ENCODE measurements around the gene DHCR7.

Gene DHCR7

DNA sequence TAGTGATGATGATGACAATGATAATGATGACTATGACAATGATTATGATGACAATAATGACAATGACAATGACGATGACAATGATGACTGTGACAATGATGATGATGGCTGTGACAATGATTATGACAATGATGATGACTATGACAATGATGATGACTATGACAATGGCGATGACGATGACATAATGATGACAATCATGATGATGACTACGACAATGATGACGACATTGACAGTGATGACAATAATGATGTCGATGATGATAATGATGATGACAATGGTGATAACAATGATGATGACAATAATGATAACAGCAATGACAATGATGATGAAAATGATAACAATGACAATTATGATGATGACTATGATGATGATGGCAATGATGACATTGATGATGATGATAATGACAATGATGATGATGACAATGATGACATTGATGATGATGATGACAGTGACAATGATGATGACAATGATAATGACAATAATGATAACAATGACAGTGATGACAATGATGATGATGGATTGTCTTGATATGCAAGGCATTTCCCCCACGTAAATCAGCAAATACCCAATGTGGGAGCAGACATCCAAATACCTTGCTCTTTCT is 37.7 kb downstream of the DHCR7 start:
- DNase-seq (ENCODE audit: low spot score): no peak

- no peak for DNase-seq (ENCODE audit: low spot score)
Measured at GRCh38 chr11:71408826-71409225, 39.4 kb downstream of the DHCR7 start.

DNA sequence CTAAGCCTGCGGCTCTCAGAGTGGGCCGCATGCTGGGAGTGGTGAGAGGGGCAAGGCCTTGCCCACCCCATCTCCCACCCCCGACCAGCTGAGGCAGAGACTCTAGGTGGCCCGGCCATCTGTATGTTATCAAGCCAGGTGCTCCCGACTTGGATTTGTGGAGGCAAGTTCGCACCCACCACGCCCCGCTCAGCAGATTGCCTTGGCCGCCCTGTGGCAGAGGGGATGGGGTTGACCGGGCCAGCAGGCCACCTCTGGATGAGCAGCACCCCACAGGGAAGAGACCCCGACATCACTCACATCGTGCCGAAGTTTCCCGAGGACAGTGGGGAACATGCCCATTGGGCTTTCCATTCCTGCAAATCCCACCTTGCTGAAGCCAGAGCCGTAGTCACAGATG is 40.8 kb downstream of the DHCR7 start:
- DNase-seq (ENCODE audit: low spot score): no peak

DNA sequence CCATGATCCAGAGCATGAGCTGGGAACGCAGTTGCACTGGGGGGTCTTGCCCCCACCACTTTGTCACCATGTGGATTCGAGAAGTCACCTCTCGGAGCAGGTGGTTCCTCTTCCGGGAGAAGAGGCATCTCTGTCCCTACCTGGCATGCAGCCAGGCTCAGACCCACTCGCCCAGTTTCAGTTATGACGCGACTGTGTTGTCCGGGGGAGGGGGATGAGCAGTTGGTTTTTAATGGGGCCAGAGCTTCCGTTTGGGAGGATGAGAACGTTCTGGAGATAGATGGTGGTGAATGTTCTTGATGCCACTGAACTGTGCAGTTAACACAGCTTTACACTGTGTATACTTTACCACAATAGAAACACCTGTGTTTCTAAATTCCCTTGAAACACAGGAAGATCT is 41.5 kb downstream of the DHCR7 start:
- DNase-seq (ENCODE audit: low spot score): no peak

DNA sequence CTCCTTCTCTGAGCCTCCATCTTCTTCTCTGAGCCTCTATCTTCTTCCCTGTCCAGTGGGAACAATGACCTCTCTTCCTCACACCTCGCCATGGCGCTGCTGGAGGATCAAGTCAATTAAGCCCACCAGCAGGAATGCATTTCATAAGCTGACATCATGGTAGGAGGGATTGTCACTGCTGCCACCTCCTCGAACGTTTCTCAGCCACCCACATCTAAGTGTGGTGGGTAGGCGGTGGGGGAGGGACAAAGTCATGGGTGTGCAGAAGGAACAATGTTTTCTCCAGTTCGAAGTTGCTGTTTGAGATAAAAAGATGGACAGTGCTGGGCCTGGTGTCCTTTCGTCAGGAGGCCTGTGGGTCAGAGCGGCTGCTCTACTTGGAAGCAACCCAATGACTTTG is 44.0 kb downstream of the DHCR7 start:
- no peak for DNase-seq (ENCODE audit: low spot score)

GRCh38 chr11:71402878-71403277 is 45.3 kb downstream of the DHCR7 start:
- no peak for DNase-seq (ENCODE audit: low spot score)

DNA sequence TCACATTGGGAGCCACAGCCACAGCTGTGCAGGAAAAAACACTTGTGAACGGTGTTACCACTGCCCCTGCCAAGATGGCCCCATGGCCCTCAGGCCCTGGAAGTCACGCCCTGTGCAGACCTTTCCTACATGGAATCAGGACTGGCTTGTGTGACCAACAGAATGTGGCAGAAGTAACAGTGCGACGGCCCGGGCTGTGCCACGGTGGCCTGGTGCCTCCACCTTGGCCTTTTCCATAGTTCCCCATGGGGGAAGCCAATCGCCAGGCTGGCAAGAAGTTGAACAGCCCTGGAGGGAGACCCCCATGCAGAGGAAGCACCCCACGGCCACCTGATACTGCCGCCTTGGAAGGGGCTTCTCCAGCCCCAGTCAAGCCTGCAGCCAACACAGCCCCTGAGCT is 48.0 kb downstream of the DHCR7 start:
- DNase-seq (ENCODE audit: low spot score): no peak

- no peak for DNase-seq (ENCODE audit: low spot score)
Measured at GRCh38 chr11:71399341-71399740, 48.9 kb downstream of the DHCR7 start.

DNA sequence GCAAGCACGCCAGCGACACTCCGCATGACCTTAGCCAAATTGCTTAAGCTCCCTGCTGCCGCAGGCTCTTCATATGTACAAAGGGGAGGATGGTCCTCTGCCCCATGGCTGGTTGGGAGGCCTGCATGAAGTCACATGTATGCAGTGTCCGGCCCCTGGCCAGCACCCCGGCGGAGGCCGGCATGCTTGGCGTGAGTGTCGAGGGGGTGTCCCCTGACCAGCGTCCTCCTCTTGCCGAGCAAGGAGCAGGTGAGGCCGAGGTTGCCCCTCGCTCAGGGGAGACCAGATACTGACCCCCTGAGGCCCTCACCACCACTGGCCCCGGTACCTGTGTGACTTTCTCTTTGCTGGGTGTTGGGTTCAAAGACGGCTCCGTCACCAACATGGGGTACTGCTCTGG is 50.2 kb downstream of the DHCR7 start:
- DNase-seq (ENCODE audit: low spot score): no peak

DNA sequence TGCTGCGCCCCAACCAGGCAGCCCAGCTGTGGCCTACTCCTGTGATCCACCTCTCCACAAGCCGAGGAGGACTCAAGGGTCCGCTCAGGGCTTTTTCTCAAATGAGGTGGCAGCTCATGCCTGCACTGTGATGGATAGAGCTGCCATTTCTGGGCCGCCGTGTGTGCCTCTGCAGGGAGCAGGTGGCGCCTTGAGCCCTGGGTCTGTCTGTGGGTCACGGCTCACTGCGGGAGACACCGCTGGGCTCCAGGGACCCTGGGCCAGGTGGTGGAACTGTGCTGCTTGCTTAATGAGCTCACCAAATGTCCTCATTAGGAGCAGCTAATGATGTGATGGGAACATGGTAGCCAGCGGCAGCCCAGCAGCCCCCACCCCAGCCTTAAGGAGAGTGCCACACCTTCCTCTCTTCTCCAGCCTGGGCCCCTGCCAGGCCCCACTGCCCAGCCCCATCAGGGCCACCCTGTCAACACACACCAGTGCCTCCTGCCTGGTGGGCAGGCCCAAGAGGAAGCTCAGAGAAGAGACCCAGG is 50.8 kb downstream of the DHCR7 start:
- no peak for DNase-seq (ENCODE audit: low spot score)

- no peak for DNase-seq (ENCODE audit: low spot score)
Measured at GRCh38 chr11:71396548-71397123, 51.6 kb downstream of the DHCR7 start.

DNA sequence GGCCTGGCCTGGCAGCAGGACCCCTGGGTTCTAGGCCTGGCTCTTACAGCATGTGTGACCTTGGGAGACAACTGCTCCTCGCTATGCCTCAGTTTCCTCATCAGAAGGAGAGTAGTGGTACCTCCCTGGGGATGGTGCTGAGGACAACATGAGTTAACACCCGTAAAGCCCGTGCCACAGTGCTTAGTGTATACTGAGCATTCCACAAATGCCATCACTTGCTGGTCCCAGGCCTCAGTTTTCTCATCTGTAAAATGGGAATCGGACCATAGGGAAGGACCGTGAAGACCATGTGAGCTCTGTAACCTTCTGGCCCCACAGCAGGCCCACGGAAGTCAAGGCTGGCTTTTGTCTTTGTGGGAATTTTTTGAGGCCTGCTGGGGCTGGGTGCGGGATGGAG is 52.4 kb downstream of the DHCR7 start:
- no peak for DNase-seq (ENCODE audit: low spot score)

- DNase-seq (ENCODE audit: low spot score): no peak
Measured at GRCh38 chr11:71395263-71395560, 53.0 kb downstream of the DHCR7 start.

DNA sequence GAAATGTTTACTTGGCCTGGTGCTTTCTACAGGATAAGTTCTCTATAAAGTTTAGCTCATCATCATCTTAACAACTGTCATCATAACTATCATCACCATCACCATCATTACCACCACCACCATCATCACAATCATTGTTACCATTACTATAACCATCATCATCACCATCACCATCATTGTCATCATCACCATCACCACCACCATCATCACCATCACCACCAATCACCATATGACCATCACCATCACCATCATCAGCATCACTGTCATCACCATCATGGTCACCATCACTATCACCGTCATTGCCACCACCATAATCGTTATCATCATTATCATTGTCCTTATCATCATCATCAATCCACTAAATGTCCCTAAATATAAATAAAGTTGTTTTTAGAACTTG is 54.9 kb downstream of the DHCR7 start:
- DNase-seq (ENCODE audit: low spot score): no peak

DNA sequence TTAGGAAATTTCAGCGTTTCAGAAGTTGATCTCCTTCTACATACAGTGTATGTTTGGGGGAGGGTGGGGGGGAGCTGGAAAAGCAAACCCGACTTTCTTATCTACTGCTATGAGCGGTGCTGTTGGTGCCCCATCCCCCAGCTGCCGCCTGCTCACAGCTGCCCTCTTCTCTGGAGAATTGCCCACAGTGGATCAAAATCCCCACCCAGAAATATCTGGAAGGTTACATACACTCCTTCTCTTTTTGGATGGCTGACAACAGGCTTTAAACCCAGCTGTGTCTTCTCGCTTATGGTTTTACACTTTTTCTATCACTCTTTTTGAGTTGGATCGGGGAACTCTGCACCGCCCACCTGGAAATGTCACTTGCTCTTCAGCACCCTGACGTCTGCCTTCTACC is 56.4 kb downstream of the DHCR7 start:
- no peak for DNase-seq (ENCODE audit: low spot score)

- DNase-seq (ENCODE audit: low spot score): no peak
Measured at GRCh38 chr11:71391352-71391751, 56.8 kb downstream of the DHCR7 start.

DNA sequence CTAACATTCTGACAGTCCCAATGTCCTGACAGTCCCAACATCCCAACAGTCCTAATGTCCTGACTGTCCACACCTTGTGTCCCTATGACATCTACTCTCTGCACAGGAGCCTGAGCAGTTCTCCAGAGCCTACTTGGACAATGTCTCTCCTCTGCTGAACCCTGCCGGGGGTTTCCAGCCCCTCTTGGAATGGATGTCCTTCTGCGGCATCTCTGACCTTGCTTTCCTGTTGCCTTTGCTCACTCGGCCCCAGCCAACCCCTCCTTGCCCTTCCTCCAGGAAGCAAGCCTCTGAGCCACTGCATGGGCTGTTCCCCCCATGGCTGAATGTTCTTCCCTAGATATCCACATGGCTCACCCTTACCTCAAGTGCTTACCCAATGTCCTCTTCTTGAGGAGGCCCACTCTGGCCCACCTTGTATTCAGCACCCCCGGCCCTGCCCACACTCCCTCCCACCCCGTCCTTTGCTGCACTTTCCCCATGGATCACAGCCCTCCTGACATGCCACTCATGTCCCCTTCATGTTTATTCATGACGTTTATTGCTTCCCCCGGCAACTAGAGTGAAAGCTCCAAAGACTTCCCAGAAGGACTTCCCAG is 59.5 kb downstream of the DHCR7 start:
- DNase-seq (ENCODE audit: low spot score): no peak

- no peak for DNase-seq (ENCODE audit: low spot score)
Measured at GRCh38 chr11:71387784-71388636, 60.2 kb downstream of the DHCR7 start.

GRCh38 chr11:71387200-71387599 is 61.0 kb downstream of the DHCR7 start:
- DNase-seq (ENCODE audit: low spot score): no peak

- DNase-seq (ENCODE audit: low spot score): no peak
Measured at GRCh38 chr11:71386202-71386601, 62.0 kb downstream of the DHCR7 start.

GRCh38 chr11:71385091-71385490 is 63.1 kb downstream of the DHCR7 start:
- DNase-seq (ENCODE audit: low spot score): no peak

GRCh38 chr11:71384561-71384960 is 63.6 kb downstream of the DHCR7 start:
- DNase-seq (ENCODE audit: low spot score): no peak

Measured in hematopoietic multipotent progenitor cell treated with erythropoietin and hydrocortisone succinate and interleukin-3 and kit ligand, for 15 days (in vitro differentiated cells).